GM19438 (cell line): ENCODE data around the gene DDX31.

ENCODE experiments used
- ATAC-seq: cut with Tn5 transposase; IDR thresholded peaks from one replicate; pipeline ENCODE4 v1.9.1; 2021; ENCODE audit warnings: low read depth; ENCODE audit not compliant: unreplicated experiment

DDX31 gene

GRCh38 chr9:132552041-132552440 lies 117.7 kb downstream of the DDX31 start:
- ATAC-seq = no peak

DNA sequence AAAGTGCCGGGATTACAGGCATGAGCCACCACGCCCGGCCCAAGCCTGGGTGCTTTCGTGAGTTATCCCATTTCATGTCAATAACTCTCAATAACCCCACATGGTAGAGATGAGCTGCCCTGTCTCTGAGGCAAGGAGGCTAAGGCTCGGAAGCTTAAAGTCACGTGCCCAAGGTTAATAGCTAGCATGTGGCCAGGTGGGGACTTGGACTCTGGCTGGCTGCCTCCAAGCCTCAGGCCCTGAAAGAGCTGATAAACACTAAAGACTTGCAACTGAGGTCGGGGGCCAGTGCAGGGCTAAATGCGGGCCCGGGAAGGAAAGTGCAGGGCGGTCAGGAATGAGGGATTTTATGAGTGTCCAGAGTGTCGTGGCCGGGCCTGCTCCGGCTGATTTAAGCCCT lies 118.2 kb downstream of the DDX31 start:
- no peak for ATAC-seq

DNA sequence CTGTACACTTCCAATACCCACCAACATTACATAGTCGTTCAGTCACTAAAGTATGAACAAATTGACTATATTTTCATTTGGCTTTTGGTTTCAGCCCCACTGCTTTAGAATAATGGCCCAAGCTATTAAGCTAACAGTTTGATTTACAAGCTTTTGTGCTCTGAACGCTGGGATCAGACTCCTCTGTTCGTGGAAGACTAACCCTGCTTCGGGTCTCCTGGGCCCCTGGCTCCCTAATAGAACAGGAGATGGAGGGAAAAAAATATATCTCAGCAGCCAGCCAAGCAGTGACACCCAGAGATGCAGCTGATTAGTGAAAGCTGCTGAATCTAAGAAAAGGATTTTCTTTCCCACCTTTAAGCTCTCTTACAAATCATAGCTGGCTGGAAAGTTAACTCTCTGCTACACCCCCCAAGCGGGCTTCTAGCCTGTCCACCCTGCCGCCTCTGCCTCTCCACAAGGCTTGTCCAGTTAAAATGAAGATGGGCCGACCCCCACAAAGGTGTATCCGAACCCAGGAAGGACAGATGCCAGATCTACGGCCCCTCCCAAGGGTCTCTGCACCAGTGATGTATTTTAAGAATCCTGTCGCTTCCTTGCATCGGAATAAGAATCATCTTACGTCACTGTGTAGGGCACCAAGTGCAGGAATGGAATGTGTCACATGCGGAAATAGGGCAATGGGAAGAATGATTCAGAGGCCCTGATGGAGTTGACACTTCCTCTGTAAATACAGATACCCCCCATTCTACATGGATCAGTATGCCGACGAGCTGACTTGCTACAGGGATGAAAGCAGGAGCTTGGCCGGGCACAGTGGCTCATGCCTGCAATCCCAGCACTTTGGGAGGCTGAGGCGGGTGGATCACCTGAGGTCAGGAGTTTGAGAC lies 120.8 kb downstream of the DDX31 start:
- no peak for ATAC-seq

- ATAC-seq = no peak
Observed at GRCh38 chr9:132547976-132548730, 121.6 kb downstream of the DDX31 start.

- no peak for ATAC-seq
Observed at GRCh38 chr9:132547436-132547835, 122.3 kb downstream of the DDX31 start.

DNA sequence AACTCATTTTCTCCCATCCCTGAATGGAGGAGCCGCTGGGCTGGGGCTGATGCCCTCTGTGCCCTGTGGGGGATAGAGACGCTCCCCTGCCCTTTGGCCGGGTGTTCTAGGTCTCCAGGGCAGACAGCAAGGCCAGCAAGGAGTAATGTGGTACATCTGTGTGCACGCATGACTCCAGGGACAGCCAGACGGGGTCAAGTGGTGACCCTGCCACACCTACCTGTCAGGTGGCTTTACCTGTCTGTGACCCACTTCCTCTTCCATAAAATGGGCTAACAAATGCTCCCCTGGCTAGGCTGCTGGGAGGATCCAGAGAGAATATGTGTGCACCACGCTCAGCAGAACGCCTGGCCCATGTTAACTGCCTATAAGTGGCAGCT lies 122.7 kb downstream of the DDX31 start:
- ATAC-seq = no peak

DNA sequence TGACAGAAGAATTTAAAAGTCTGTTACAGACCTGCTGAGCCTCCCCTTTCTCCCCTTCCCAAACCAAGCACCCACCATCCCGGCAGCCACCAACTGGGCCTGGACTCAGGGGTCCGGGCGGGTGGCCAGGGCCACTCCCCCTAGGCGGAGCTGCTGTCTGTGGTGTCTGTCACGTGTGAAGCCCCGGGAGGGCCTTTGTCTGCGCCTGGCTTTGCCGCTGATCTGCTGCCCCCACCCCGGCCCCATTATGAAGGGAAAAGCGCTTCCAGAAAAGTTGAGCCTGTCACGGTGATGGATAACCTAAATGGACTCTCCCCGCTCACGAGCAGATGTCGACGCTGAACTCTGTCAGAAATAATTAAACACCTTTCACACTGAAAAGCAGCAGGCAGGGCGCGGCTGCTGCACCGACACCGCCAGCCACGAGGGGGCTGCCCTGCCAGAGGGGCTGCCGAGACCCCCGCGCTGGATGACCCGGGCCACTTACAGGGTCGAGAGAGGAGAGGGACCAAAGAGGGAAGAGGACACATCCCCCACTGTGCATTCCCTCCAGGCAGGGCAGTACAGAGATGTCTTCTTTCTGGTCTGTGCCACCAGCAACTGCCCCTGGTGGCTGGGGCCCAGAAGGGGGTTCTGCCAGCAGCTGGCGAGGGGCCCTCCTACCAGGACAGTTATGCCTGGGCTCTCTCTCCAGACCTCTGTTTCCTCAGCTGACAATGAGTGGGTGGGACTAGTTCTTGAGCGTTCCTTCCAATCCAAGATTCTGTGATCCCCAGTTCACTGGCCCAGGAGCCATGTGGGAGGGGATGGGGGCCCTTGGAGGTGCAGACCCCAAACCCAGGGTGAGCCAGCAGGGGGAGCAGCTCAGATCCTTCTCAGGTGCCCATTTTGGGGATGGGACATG lies 123.4 kb downstream of the DDX31 start:
- ATAC-seq = no peak

- no peak for ATAC-seq
Observed at GRCh38 chr9:132545578-132545977, 124.2 kb downstream of the DDX31 start.

DNA sequence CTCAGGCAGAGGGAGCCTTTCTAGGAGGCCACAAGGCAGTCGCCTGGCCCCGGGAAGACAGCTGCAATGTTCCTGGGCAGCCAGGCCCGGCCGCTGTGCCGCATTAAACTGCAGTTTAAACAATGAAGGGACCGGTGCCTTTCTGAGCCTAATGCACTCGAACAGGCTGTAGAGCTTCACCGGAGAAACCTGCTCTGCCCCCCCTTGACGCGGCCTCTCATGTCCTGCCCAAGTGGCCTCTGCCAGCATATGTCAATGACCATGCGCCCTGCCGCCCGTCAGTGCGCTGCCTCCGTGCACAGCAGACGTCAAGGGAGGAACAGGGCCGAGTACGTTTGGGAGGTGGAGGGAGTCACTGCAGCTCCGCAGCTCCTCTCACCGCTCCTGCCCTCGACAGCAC lies 125.8 kb downstream of the DDX31 start:
- ATAC-seq = no peak

GRCh38 chr9:132543251-132543650 lies 126.5 kb downstream of the DDX31 start:
- ATAC-seq = no peak
